NCI-H2196 treated with DMSO at 0.1 percent for 48 hours (cell line): Measurements from ENCODE around the gene GPRIN3.
"Not testable (repeated sequence)": the region's sequence is repeated elsewhere in the genome, so short reads cannot be mapped to it uniquely, and the experiment has no call there.

Experiments used
- DNase-seq: peaks from one replicate; lab custom pipeline; 2025; ENCODE audit not compliant: unreplicated experiment; lab: John Stamatoyannopoulos, UW

GPRIN3 gene

GRCh38 chr4:89217604-89218003 lies 90.0 kb downstream of the GPRIN3 start:
- no peak for DNase-seq

- DNase-seq, result no peak
These were observed 90.7 kb downstream of the GPRIN3 start for GRCh38 chr4:89216866-89217265.

- DNase-seq, result no peak
These were observed 91.2 kb downstream of the GPRIN3 start for GRCh38 chr4:89216422-89216821.

GRCh38 chr4:89215736-89216135 lies 91.9 kb downstream of the GPRIN3 start:
- no peak for DNase-seq

- no peak for DNase-seq
These were observed 93.3 kb downstream of the GPRIN3 start for GRCh38 chr4:89214308-89214707.

- DNase-seq, result no peak
These were observed 94.3 kb downstream of the GPRIN3 start for GRCh38 chr4:89213382-89213701.

- no peak for DNase-seq
These were observed 94.8 kb downstream of the GPRIN3 start for GRCh38 chr4:89212666-89213381.

- no peak for DNase-seq
These were observed 103.0 kb downstream of the GPRIN3 start for GRCh38 chr4:89204624-89205023.

GRCh38 chr4:89203902-89204301 lies 103.7 kb downstream of the GPRIN3 start:
- DNase-seq, result no peak

GRCh38 chr4:89199394-89199793 lies 108.2 kb downstream of the GPRIN3 start:
- DNase-seq, result not testable (repeated sequence)

GRCh38 chr4:89197920-89198319 lies 109.7 kb downstream of the GPRIN3 start:
- no peak for DNase-seq

- no peak for DNase-seq
These were observed 110.9 kb downstream of the GPRIN3 start for GRCh38 chr4:89196745-89197144.

GRCh38 chr4:89196056-89196674 lies 111.4 kb downstream of the GPRIN3 start:
- no peak for DNase-seq

- no peak for DNase-seq
These were observed 113.8 kb downstream of the GPRIN3 start for GRCh38 chr4:89193843-89194242.
